Activated T-cell treated with anti-CD3 and anti-CD28 coated beads, Interleukin-2, amount 50 U/mL, for 4 hours (primary cell): ENCODE measurements around the gene KCNF1. TPM values are rescaled to one million over a fixed set of nuclear protein-coding genes. Genes with fewer than 3 reads are reported as not detected.

Source experiments
- ATAC-seq, 2 donors: fragments of 200-7000 bp; cut with Tn5 transposase; one replicate each; pipeline ENCODE4 v1.10.0; 2021
- DNase-seq: peaks from one replicate; pipeline ENCODE4 v3.0.0-alpha.2; 2020
- H3K27me3 Mint-ChIP-seq: one replicate; pipeline ENCODE4 v1.8.0; 2021; ENCODE audit warnings: low read depth, mixed read lengths
- H3K36me3 Mint-ChIP-seq: one replicate; pipeline ENCODE4 v1.8.0; 2022; ENCODE audit warnings: mixed read lengths; ENCODE audit not compliant: insufficient read depth
- H3K4me1 Mint-ChIP-seq: one replicate; pipeline ENCODE4 v1.8.0; 2021; ENCODE audit warnings: low read depth, mixed read lengths
- H3K4me3 Mint-ChIP-seq: one replicate; pipeline ENCODE4 v1.8.0; 2021; ENCODE audit warnings: mild to moderate bottlenecking, moderate library complexity, mixed read lengths
- H3K9me3 Mint-ChIP-seq: one replicate; pipeline ENCODE4 v1.8.0; 2021; ENCODE audit warnings: mixed read lengths
- total RNA-seq, 3 donors: library from RNA; stranded (reverse); gene quantifications; one replicate each; pipeline ENCODE4 v1.2.1, GENCODE V29; 2021

Gene KCNF1
- total RNA-seq, 3 donors from 2014 or later = not detected

GRCh38 chr2:10889651-10890215 lies 22.0 kb upstream of the KCNF1 start:
- H3K4me1 Mint-ChIP-seq = no peaks in the 10 kb centered on the region
- no peak overlapping the region for H3K4me3 Mint-ChIP-seq
- no peaks in the 10 kb centered on the region for H3K36me3 Mint-ChIP-seq
- ATAC-seq (no peak), DNase-seq (no peak)
- no peaks in the 10 kb centered on the region for H3K9me3 Mint-ChIP-seq
- H3K27me3 Mint-ChIP-seq = peaks cover 19% of the 10 kb centered on the region

GRCh38 chr2:10890706-10891270 lies 20.9 kb upstream of the KCNF1 start:
- Mint-ChIP-seq H3K4me3 (no peak overlapping the region), H3K9me3 (no peaks in the 10 kb centered on the region), H3K4me1 (no peaks in the 10 kb centered on the region), H3K27me3 (peaks cover 19% of the 10 kb centered on the region), H3K36me3 (no peaks in the 10 kb centered on the region)
- no peak for ATAC-seq
- DNase-seq = no peak

GRCh38 chr2:10891390-10891789 lies 20.3 kb upstream of the KCNF1 start:
- H3K4me1 Mint-ChIP-seq = no peaks in the 10 kb centered on the region
- no peaks in the 10 kb centered on the region for H3K9me3 Mint-ChIP-seq
- H3K27me3 Mint-ChIP-seq = peaks cover 24% of the 10 kb centered on the region
- H3K4me3 Mint-ChIP-seq = no peak overlapping the region
- no peak for DNase-seq
- no peak for ATAC-seq
- no peaks in the 10 kb centered on the region for H3K36me3 Mint-ChIP-seq

- peaks cover 24% of the 10 kb centered on the region for H3K27me3 Mint-ChIP-seq
- H3K36me3 Mint-ChIP-seq = no peaks in the 10 kb centered on the region
- H3K4me3 Mint-ChIP-seq = no peak overlapping the region
- no peaks in the 10 kb centered on the region for H3K9me3 Mint-ChIP-seq
- DNase-seq (no peak), ATAC-seq (no peak)
- H3K4me1 Mint-ChIP-seq = no peaks in the 10 kb centered on the region
These were observed 19.9 kb upstream of the KCNF1 start for GRCh38 chr2:10891848-10892247.

GRCh38 chr2:10892316-10892715 lies 19.4 kb upstream of the KCNF1 start:
- no peak overlapping the region for H3K4me3 Mint-ChIP-seq
- no peaks in the 10 kb centered on the region for H3K4me1 Mint-ChIP-seq
- peaks cover 24% of the 10 kb centered on the region for H3K27me3 Mint-ChIP-seq
- DNase-seq (no peak), ATAC-seq (no peak)
- no peaks in the 10 kb centered on the region for H3K9me3 Mint-ChIP-seq
- no peaks in the 10 kb centered on the region for H3K36me3 Mint-ChIP-seq

DNA sequence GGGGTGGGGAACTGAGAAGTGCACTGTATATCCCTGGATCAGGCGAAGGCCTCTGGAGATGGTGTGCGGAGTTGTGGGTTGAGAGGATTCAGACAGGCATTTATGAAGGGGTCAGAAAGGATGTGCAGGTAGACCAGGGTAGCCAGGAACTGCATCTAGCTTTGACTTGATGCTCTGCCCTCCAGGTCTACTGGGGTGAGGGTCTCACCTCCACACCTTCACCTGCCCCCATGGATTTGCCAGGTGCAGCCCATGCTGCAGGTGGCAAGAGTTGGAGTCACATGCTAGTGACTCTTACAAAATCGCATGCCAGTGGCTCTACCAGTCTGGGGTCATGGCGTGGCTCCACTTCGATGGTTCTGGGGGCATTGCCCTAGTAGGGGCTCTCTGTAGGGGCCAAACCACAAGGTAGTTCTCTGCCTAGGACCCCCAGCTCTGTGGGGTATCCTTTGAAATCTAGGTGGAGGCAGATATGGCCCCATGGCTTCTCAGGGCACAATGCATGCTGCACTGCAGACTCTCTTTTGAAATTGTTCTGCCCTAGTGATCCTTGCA lies 18.9 kb upstream of the KCNF1 start:
- no peak for DNase-seq

DNA sequence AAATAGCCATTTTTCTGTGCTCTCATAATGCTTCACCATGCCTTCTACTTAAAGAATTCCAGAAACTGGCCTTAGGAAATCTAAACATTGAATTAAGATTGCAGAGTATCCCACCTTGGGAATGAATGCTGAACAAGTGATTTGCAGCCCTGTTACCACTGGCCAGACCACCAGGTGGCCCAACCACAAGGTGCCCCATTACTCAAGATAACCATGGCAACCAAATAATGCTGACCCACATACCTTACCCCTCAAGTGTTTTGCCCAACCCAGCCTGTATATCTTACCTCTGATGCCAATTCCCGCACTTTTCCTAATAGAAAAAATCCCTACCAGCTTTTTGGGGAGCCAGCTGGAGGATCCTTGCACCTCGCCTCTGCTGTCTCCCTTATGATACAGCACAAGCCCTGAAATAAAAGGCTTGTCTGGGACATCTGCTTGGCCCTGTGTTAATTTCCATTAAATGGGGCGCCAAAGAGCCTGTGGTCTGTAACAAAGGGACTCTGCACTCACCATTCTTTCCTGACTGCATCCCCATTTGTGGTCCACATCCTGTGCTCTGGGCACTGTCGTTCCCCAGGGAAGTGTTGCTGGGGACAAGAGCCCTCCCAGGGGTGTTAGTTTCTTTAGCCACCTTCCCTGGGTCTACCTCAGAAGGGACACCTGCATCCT lies 17.3 kb upstream of the KCNF1 start:
- H3K9me3 Mint-ChIP-seq = no peaks in the 10 kb centered on the region
- peaks cover 19% of the 10 kb centered on the region for H3K27me3 Mint-ChIP-seq
- DNase-seq (no peak), ATAC-seq (no peak)
- no peak overlapping the region for H3K4me3 Mint-ChIP-seq
- no peaks in the 10 kb centered on the region for H3K4me1 Mint-ChIP-seq
- H3K36me3 Mint-ChIP-seq = no peaks in the 10 kb centered on the region

More for the DNA sequence above, 18.9 kb upstream of the KCNF1 start:
- Mint-ChIP-seq H3K9me3 (no peaks in the 10 kb centered on the region), H3K4me3 (no peak overlapping the region), H3K36me3 (no peaks in the 10 kb centered on the region), H3K4me1 (no peaks in the 10 kb centered on the region), H3K27me3 (peaks cover 24% of the 10 kb centered on the region)
- ATAC-seq = no peak

DNA sequence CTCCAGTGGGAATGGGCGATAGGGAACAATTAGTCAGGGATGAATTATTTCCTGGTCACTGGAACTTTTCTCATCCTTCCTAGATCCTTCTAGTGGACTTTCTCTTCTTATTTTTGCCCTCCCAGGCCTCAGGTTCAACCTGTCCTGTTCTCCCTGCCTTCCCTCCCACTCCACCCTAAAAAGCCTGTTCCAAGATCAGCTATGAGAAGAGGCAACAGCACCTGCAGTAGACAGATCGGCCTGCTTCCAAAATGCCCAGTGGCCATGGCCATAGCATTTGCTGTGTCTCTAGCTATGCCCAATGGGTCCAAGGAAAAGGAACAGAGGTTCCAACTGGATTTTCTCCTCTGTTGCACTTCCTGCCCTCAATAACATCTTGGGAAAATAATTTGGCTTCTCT lies 16.5 kb upstream of the KCNF1 start:
- no peaks in the 10 kb centered on the region for H3K9me3 Mint-ChIP-seq

DNA sequence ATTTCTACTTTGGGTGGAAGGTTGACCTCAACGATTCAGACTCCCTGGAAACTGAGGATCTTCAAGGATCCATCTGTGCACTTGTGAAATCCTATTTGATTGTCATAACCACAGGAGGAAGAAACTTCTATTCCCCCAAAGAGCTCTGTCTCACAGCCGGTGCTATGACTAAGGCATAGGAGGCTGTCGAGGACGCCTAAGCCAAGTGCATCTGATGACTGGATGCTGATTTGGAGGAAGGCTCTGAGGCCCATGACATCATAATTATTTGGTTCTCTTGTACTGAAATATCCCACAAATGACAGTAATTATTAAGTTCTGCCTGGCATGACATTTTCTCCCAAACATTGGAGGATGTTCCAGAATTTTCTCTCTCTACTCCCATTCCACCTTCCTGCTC lies 13.8 kb upstream of the KCNF1 start:
- ATAC-seq (no peak), DNase-seq (no peak)
- H3K9me3 Mint-ChIP-seq = no peaks in the 10 kb centered on the region

More for the DNA sequence above, 16.5 kb upstream of the KCNF1 start:
- no peaks in the 10 kb centered on the region for H3K4me1 Mint-ChIP-seq
- ATAC-seq (no peak), DNase-seq (no peak)
- no peaks in the 10 kb centered on the region for H3K36me3 Mint-ChIP-seq
- no peak overlapping the region for H3K4me3 Mint-ChIP-seq
- H3K27me3 Mint-ChIP-seq = peaks cover 17% of the 10 kb centered on the region

DNA sequence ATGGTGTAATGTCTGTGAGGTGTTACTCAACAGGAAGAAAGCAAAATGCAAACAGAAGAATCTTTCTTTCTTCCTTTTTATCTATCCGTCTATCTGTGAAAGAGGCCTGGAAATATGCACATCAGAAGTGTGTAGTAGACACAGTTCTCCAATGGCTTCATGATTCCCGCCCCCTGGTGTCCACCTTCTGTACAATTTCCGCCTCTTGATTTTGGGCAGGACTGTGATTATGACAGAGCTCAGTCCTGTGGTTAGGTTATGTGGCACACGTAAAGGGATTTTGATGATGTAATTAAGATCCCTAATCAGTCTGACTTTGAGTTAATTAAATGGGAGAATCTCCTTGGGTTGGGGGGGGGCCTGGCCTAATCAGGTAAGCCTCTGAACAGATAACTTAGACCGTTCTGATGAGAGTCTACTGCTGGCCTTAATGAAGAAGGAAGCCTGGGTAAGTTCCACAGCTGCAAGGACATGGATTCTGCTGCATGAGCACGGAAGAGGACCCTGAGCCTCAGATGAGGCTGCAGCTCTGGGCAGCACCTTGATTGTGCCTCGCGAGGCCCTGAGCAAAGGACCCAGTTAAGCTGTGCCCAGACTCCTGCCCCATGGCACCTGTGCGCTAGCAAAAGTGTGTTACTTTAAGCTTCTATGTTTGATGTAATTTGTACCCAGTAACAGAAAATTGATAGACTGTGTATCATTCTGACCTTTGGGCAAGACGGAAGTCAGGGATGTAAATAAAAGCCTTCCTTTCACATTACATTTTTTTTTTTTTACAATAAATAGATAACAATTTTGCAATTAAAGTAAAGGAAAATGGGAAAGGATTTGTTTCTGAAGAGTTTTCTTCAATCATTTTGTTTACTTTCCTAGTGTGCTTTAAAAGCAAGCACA lies 11.3 kb upstream of the KCNF1 start:
- DNase-seq (no peak), ATAC-seq (no peak)

More for the DNA sequence above, 13.8 kb upstream of the KCNF1 start:
- no peaks in the 10 kb centered on the region for H3K4me1 Mint-ChIP-seq
- H3K4me3 Mint-ChIP-seq = no peak overlapping the region
- peaks cover 13% of the 10 kb centered on the region for H3K27me3 Mint-ChIP-seq
- no peaks in the 10 kb centered on the region for H3K36me3 Mint-ChIP-seq

GRCh38 chr2:10901160-10901939 lies 10.4 kb upstream of the KCNF1 start:
- no peak for ATAC-seq
- Mint-ChIP-seq H3K27me3 (peaks cover 3% of the 10 kb centered on the region), H3K9me3 (peaks cover 8% of the 10 kb centered on the region), H3K36me3 (no peaks in the 10 kb centered on the region), H3K4me1 (no peaks in the 10 kb centered on the region), H3K4me3 (no peak overlapping the region)
- no peak for DNase-seq

More for the DNA sequence above, 11.3 kb upstream of the KCNF1 start:
- Mint-ChIP-seq H3K4me1 (no peaks in the 10 kb centered on the region), H3K9me3 (peaks cover 8% of the 10 kb centered on the region), H3K27me3 (peaks cover 7% of the 10 kb centered on the region), H3K36me3 (no peaks in the 10 kb centered on the region), H3K4me3 (no peak overlapping the region)

- Mint-ChIP-seq H3K36me3 (no peaks in the 10 kb centered on the region), H3K4me1 (no peaks in the 10 kb centered on the region), H3K4me3 (no peak overlapping the region), H3K9me3 (peaks cover 8% of the 10 kb centered on the region), H3K27me3 (peaks cover 3% of the 10 kb centered on the region)
- DNase-seq (no peak), ATAC-seq (no peak)
These were observed 7.9 kb upstream of the KCNF1 start for GRCh38 chr2:10903861-10904210.

DNA sequence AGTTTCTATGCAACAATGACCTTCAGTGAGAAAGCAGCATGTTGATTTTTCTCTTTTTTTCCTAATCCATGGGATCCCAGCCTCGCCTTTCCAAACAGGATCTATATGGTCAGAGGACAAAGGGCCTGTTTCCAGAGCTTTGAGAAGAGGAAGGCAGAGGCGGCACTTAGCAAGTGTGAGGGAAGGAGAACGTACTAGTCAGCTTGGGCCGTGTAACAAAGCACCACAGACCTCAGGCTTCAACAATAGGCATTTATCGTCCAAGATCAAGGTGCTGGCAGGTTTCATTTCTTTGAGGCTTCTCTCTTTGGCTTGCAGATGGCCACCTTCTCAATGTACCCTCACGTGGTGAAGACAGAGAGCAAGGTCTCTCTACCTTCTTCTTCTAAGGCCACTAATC lies 7.3 kb upstream of the KCNF1 start:
- no peaks in the 10 kb centered on the region for H3K36me3 Mint-ChIP-seq
- H3K9me3 Mint-ChIP-seq = peaks cover 8% of the 10 kb centered on the region
- ATAC-seq (no peak), DNase-seq (no peak)
- no peak overlapping the region for H3K4me3 Mint-ChIP-seq
- H3K4me1 Mint-ChIP-seq = no peaks in the 10 kb centered on the region
- H3K27me3 Mint-ChIP-seq = peaks cover 4% of the 10 kb centered on the region
